Stimulated activated CD8-positive, alpha-beta memory T cell treated with anti-CD3 and anti-CD28 coated beads, Interleukin-4, amount 100 ng/mL, for 24 hours (primary cell): ENCODE results near the gene KCNA3.

ENCODE experiments used
- DNase-seq: peaks from one replicate; pipeline ENCODE4 v3.0.0-alpha.2; 2020; ENCODE audit warnings: low read depth

KCNA3 gene

DNA sequence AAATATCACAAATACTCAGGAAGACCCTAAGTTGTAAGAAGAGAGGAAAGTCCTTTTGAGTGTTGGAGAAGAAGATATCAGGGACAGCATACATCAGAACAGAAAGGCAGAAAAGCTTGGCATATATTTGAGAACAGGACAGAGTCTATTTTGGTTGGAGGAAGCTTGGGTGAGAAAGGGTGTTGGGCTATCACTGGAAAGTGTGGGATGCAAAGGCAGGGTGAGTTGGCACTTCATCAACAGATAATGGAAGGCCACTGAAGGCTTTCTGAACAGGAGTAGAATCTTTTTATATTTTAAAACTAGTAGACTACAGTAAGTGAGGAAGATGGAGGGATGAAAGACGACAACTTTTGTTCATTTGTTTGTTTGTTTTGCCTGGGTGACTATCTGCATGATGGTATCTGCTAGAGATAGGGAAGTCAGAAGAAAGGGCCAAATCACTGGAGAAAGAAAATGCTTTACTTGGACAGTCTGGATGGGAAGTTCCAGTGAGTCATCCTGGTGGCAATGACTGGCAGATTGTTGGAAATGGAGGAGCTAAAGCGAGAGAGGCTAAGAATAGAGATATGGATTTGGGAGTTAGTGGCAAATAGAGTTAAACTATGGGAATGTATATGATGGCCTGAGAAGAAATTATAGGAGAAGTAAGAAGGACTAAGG is 34.9 kb downstream of the KCNA3 start:
- no peak for DNase-seq

DNA sequence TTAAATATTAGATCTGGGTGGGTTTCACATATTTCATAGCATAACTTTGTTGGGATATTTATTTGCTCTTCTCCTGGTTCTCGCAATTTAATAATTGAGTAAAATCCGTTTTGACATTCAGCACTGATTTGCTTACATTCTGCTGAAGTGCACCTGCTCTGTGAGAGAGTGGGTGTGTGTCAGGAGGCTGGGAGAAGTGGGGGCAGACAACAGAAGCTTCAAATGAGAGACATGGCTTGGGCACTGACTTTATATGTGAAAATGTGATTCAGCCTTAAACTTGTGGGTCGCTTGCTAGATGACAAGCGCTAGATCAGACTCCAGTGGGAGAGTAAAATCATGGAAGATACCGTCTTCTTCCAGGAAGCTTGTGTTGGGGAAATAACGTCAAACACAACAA is 36.2 kb downstream of the KCNA3 start:
- DNase-seq = no peak

DNA sequence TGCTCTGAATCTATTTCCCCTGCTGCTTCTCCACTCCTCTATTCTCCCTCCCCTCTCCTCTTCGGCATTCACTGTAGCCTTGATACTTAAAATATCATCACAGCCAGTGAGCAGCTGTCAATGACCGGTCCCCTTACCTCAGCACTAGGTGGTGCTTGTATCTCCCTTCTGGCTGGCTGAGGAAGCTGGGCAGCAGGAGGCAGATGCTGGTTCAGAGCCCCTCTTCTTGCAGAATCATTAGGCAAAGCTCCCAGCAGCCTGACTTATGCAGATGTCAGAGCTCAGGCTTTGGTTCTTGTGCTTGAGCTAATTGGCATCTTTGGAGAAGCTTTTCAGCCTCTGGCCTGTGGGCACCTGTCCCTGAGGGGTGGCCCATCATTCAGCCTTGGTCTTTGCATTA is 36.7 kb downstream of the KCNA3 start:
- no peak for DNase-seq

DNA sequence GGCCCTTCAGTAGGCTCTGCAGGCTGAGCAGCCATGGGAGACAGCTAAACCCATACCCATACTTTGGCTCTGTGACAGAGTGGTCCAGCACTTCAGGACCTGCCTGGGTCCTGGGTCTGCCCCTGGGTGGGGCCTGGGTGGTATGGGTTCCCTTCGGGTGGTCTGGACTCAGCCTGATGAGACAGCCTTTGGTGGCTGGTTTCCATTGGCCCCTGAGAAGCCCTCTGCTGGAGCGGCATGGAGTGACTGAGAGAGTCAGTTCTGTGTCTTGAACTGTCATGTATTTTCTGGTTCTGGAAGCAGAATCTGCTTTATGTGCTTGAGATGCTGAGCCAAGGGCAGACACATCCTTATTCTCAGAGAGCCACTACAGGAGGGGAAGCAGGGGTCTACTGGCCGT is 37.3 kb downstream of the KCNA3 start:
- DNase-seq = no peak

DNA sequence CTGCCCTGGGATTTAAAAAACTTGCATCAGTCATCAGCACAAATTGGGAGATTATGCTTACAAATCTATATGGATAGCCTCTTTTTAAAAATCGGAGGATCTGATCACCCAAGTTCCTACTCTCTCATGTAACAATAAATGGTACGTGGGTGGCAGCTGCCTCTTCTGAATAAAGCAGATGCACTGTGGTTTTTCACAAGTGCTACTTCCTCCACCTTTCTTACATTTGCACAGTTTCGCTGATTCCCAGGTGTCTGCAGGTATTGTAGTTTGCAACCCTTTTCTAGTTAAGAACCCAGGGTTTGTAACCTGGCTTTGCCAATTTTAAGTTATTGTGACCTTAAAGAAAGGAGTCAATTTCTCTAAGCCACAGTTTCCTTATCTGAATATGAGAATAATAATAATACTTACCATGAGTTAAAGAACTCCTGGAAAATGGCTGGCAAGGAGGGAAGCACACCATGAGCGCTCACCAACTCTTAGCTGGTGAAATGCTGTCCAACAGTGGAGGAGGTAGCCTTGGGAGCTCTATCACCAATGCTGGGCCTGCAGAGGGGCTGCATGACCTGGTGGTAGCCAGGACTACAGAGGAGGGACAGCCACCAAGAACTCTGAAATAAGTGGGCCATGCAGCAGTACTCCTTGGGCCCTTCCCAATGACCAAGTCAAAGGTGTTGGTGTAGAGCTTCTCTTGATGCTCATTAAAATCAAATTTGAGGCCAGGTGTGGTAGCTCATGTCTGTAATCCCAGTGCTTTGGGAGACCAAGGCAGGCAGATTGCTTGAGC is 38.4 kb downstream of the KCNA3 start:
- no peak for DNase-seq

DNA sequence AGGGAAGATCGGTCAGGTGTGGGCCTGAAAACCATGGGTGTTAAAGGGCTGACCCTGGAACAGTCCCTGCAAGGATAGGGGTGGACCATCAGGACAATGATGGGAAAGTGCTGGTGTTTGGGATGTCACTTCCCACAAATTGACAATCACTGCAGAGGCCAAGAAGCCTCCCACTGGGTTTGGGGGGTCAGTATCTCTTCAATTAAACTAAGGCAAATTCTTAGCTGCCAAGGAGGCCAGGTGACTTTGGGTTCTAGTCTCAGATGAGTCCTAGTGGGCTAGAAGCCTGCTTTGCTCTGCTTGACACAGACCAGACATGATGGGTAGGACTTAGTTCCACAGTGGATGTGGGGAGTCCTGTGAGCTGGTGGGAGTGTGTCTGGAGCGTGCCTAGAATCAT is 39.3 kb downstream of the KCNA3 start:
- DNase-seq = no peak

GRCh38 chr1:110634455-110635311 is 40.1 kb downstream of the KCNA3 start:
- peak; percentile 59 for DNase-seq

DNA sequence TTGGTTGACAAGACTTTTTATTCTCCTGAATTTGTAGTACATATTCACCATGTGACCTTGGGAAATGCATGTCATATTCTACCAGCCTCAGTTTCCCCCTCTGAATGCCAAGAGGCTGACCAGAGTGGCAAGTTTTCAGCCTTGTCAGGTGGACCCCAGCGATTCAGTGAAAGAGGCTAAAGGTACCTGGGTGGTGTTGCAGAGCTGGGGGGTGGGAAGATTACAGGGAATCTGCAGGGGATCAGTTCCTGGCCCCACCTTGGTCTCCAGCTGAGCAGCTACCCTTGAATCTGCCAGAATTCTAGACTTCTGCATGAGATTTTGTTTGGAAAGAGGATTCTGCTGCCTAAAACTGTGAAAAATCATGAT is 40.7 kb downstream of the KCNA3 start:
- DNase-seq = no peak

DNA sequence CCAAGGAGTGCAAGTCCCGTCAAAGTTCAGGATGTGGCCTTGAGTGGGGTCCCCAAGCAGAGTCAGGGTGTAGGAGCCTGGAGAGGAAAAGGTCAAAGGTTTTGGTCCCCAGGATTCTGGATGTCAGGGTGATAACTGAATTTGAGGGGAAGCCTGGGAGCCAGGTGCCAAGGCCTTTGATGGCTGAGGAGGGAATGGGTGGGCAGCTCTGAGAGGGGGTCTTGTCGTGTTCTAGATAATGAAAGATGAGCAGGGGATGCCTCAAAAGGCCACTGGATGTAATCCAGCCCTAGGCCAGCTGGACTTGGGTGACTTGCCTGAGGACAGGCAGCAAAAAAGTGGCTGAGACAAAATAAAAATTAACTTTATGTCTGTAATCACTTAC is 41.1 kb downstream of the KCNA3 start:
- DNase-seq = no peak

DNA sequence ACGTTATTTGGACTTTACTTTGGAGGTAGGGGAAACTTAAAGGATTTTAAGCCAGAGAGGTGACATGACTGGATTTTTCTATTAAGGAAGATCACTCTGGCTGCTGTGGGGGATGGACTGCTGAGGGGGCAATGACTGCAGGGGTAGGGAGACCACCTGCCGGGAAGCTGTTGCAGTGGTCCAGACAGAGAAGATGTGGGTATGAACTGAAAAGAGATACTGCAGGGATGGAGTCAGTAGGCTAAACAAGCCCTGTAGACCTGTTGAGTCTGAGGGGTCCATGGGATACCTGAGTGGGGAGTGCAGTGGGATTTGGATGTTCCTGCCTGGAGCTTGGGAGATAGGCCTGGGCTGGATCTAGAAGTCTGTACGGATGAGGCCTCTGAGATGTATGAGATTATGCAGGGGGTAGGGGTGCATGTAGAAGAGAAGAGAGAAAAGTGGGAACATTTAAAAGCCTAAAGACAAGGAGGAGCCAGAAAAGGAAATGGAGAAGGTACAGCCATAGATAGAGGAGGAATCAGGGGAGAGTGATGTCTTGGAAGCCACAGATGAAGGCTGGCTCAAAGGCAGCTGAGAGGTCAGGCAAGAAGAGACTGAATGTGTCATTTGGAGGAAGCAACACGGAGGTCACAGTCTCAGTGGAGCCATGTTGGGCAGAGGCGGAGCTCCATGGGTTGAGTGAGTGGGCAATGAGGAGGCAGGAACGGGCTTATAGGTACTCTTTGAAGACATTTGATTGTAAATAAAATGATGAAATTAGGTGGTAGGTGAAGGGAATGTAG is 42.7 kb downstream of the KCNA3 start:
- DNase-seq = no peak

GRCh38 chr1:110630839-110631663 is 43.7 kb downstream of the KCNA3 start:
- DNase-seq = peak; percentile 69

GRCh38 chr1:110628323-110629105 is 46.2 kb downstream of the KCNA3 start:
- no peak for DNase-seq

- DNase-seq = no peak
Observed at GRCh38 chr1:110627764-110628163, 47.0 kb downstream of the KCNA3 start.

- no peak for DNase-seq
Observed at GRCh38 chr1:110626889-110627288, 47.9 kb downstream of the KCNA3 start.
